ENCODE results near the gene PAN3.
A peak's percentile ranks its signal among the peaks of the same experiment; 100 is the strongest.
"Not testable (repeated sequence)": the region's sequence is repeated elsewhere in the genome, so short reads cannot be mapped to it uniquely, and the experiment has no call there.

PAN3 gene

GRCh38 chr13:28131646-28132045 is 6.7 kb upstream of the PAN3 start:
- in situ Hi-C loops (cut with MboI; ENCODE audit: low sequenced_read_pairs, unreplicated experiment): no loop called here
- DNase-seq (ENCODE audit: low spot score): no peak
- no peak for TF ChIP-seq CTCF (IDR thresholded peaks at IDR 0.05; ENCODE audit: borderline replicate concordance, control extremely low read depth, extremely low read depth, insufficient read depth, missing control alignments)

DNA sequence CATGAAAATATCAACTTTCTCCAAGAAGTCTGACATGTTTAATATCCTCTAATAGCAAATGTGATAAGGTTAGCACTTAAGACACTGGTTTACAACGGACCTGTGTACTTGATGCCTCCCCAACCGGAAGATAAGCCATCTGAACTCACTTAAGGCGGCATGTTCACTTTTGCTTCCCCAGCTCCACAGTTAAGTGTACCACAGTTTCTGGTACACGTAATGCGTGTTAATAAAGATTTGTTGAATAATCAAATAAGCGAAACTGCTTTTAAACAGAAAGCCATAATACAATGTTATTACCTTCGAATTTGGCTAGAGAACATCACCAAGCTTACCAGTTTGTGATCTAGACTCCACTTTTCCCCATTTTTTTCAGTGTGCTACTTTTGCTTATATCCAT is 1.4 kb upstream of the PAN3 start:
- no peak for TF ChIP-seq CTCF (IDR thresholded peaks at IDR 0.05; ENCODE audit: borderline replicate concordance, control extremely low read depth, extremely low read depth, insufficient read depth, missing control alignments)
- in situ Hi-C loops (cut with MboI; ENCODE audit: low sequenced_read_pairs, unreplicated experiment): no loop called here
- peak; percentile 43 for DNase-seq (ENCODE audit: low spot score)

- no peak for TF ChIP-seq CTCF (IDR thresholded peaks at IDR 0.05; ENCODE audit: borderline replicate concordance, control extremely low read depth, extremely low read depth, insufficient read depth, missing control alignments)
Measured at GRCh38 chr13:28137596-28137995, 749 bp upstream of the PAN3 start.

DNA sequence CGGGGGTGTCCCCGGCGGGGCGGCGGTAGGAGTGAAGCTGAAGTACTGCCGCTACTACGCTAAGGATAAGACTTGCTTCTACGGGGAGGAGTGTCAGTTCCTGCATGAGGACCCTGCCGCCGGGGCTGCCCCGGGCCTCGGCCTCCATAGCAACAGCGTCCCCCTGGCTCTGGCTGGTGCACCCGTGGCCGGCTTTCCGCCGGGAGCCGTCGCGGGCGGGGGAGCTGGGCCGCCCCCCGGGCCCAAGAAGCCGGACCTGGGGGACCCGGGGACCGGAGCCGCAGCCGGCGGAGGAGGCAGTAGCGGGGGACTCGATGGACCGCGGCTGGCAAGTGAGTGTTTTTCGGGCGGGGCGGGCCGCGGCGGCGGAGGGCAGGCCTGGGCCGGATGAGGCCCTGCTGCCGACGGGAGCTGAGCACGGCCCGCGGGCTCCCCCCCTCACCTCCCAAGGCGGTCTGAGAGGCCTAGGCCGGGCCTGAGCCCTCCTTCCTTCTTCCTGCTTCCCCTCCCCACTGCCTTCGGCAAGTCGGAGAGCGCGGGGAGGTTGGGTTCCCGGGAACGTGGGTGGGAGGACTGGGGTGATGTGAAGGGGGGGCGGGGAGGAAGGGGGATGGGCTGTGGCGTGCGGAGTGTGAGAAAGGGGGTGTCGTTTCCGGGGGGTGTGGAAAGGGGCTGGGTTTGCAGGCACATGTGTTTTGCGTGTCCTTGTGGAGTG is 568 bp downstream of the PAN3 start:
- DNase-seq (ENCODE audit: low spot score): peak; percentile 88
- TF ChIP-seq CTCF (IDR thresholded peaks at IDR 0.05; ENCODE audit: borderline replicate concordance, control extremely low read depth, extremely low read depth, insufficient read depth, missing control alignments): no peak
- in situ Hi-C loops (cut with MboI; ENCODE audit: low sequenced_read_pairs, unreplicated experiment): no loop called here

More at GRCh38 chr13:28137596-28137995, 749 bp upstream of the PAN3 start:
- no peak for DNase-seq (ENCODE audit: low spot score)
- in situ Hi-C loops (cut with MboI; ENCODE audit: low sequenced_read_pairs, unreplicated experiment): no loop called here

DNA sequence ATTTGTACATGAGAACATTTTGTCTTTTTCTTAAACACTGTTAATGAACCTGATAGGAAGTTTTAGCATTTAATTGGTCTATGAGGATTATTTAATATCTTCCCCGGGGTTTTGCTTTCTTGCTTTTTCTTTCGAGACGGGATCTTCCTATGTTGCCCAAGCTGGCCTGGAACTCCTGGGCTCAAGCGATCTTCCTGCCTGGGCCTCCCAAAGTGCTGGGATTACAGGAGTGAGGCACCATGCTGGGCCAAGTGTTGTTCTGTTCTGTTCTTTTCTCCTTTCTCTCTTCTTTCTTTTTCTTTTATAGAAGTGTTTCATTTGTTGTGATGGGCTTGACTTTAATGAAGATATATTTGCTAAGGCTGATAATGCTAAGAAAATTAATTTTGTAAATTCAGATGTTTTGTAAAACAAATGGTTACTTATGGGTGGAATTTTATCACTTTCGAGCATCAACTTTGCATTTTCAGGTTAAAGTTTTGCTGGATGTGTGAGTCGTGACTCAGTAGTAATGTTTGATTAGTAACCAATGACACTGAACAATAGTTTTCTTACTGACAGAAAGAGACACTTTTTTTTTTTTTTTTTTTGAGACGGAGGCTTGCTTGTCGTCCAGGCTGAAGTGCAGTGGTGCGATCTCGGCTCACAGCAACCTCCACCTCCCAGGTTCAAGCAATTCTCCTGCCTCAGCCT is 2.2 kb downstream of the PAN3 start:
- DNase-seq (ENCODE audit: low spot score): no peak
- no peak for TF ChIP-seq CTCF (IDR thresholded peaks at IDR 0.05; ENCODE audit: borderline replicate concordance, control extremely low read depth, extremely low read depth, insufficient read depth, missing control alignments)
- in situ Hi-C loops (cut with MboI; ENCODE audit: low sequenced_read_pairs, unreplicated experiment): no loop called here

GRCh38 chr13:28141542-28141941 is 3.2 kb downstream of the PAN3 start:
- in situ Hi-C loops (cut with MboI; ENCODE audit: low sequenced_read_pairs, unreplicated experiment); DNase-seq (ENCODE audit: low spot score): not testable (repeated sequence)

- DNase-seq (ENCODE audit: low spot score): no peak
- no peak for TF ChIP-seq CTCF (IDR thresholded peaks at IDR 0.05; ENCODE audit: borderline replicate concordance, control extremely low read depth, extremely low read depth, insufficient read depth, missing control alignments)
- in situ Hi-C loops (cut with MboI; ENCODE audit: low sequenced_read_pairs, unreplicated experiment): no loop called here
Measured at GRCh38 chr13:28145049-28145448, 6.7 kb downstream of the PAN3 start.

Data from GM13976 (cell line).